ENCODE results near the gene LYZL4. TPM values are rescaled to one million over a fixed set of nuclear protein-coding genes. Genes with fewer than 3 reads are reported as not detected.

LYZL4 gene
- total and polyA plus RNA-seq, 4 donors = not detected

DNA sequence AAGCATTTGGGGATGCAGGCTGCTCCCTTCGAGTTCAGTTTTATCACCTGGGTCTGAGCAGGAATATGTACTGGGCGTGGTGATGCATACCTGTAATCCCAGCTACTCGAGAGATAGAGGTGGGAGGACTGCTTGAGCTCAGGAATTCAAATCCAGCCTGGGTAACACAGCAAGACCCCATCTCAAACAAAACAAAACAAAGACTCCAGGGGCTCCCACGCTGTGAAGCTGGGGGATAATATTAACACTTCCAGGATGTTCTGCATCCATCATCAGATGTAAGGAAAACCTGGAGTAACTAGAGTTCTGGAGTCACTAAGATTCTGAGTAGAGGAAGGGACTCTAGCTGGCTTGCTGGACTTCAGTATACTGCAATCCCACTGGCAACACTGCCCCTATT is 40.6 kb downstream of the LYZL4 start:
- H3K9ac ChIP-seq (ENCODE audit: low read depth in 1 of 2, low read length in 2 of 2) = no peak overlapping the region
- no peaks in the 10 kb centered on the region for H3K9me3 ChIP-seq (ENCODE audit: control insufficient read depth in 4 of 4, low read length in 3 of 4)
- 41% methylated on average over 4 of the region's 4 CpGs for WGBS
- H3K4me1 ChIP-seq (ENCODE audit: control insufficient read depth in 4 of 4, insufficient read depth in 4 of 4, low read length in 3 of 4) = no peaks in the 10 kb centered on the region
- DNase-seq (ENCODE audit: low spot score) = no peak
- H3K36me3 ChIP-seq (ENCODE audit: control insufficient read depth in 4 of 4, insufficient read depth in 3 of 4, low read depth in 1 of 4, low read length in 3 of 4) = no peaks in the 10 kb centered on the region
- no peak overlapping the region for H3K4me3 ChIP-seq (ENCODE audit: low read depth in 1 of 3, low read length in 3 of 3)
- TF ChIP-seq RXRA (IDR thresholded peaks at IDR 0.05) (no peak), RAD21 (IDR thresholded peaks at IDR 0.05) (no peak), EGR1 (IDR thresholded peaks at IDR 0.05; ENCODE audit: low read depth in 2 of 2) (no peak), JUND (IDR thresholded peaks at IDR 0.05) (no peak), FOXA1 (IDR thresholded peaks at IDR 0.05) (no peak), SP1 (IDR thresholded peaks at IDR 0.05) (no peak), YY1 (IDR thresholded peaks at IDR 0.05) (no peak)
- TF ChIP-seq, protein P1, sequence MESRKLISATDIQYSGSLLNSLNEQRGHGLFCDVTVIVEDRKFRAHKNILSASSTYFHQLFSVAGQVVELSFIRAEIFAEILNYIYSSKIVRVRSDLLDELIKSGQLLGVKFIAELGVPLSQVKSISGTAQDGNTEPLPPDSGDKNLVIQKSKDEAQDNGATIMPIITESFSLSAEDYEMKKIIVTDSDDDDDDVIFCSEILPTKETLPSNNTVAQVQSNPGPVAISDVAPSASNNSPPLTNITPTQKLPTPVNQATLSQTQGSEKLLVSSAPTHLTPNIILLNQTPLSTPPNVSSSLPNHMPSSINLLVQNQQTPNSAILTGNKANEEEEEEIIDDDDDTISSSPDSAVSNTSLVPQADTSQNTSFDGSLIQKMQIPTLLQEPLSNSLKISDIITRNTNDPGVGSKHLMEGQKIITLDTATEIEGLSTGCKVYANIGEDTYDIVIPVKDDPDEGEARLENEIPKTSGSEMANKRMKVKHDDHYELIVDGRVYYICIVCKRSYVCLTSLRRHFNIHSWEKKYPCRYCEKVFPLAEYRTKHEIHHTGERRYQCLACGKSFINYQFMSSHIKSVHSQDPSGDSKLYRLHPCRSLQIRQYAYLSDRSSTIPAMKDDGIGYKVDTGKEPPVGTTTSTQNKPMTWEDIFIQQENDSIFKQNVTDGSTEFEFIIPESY (IDR thresholded peaks at IDR 0.05) = no peak
- TF ChIP-seq, protein P2, sequence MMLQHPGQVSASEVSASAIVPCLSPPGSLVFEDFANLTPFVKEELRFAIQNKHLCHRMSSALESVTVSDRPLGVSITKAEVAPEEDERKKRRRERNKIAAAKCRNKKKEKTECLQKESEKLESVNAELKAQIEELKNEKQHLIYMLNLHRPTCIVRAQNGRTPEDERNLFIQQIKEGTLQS (IDR thresholded peaks at IDR 0.05) = no peak
- TF ChIP-seq, protein P3, sequence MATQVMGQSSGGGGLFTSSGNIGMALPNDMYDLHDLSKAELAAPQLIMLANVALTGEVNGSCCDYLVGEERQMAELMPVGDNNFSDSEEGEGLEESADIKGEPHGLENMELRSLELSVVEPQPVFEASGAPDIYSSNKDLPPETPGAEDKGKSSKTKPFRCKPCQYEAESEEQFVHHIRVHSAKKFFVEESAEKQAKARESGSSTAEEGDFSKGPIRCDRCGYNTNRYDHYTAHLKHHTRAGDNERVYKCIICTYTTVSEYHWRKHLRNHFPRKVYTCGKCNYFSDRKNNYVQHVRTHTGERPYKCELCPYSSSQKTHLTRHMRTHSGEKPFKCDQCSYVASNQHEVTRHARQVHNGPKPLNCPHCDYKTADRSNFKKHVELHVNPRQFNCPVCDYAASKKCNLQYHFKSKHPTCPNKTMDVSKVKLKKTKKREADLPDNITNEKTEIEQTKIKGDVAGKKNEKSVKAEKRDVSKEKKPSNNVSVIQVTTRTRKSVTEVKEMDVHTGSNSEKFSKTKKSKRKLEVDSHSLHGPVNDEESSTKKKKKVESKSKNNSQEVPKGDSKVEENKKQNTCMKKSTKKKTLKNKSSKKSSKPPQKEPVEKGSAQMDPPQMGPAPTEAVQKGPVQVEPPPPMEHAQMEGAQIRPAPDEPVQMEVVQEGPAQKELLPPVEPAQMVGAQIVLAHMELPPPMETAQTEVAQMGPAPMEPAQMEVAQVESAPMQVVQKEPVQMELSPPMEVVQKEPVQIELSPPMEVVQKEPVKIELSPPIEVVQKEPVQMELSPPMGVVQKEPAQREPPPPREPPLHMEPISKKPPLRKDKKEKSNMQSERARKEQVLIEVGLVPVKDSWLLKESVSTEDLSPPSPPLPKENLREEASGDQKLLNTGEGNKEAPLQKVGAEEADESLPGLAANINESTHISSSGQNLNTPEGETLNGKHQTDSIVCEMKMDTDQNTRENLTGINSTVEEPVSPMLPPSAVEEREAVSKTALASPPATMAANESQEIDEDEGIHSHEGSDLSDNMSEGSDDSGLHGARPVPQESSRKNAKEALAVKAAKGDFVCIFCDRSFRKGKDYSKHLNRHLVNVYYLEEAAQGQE (IDR thresholded peaks at IDR 0.05) = no peak
- TF ChIP-seq, protein P4, sequence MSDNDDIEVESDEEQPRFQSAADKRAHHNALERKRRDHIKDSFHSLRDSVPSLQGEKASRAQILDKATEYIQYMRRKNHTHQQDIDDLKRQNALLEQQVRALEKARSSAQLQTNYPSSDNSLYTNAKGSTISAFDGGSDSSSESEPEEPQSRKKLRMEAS (IDR thresholded peaks at IDR 0.05) = no peak
- TF ChIP-seq, protein P5, sequence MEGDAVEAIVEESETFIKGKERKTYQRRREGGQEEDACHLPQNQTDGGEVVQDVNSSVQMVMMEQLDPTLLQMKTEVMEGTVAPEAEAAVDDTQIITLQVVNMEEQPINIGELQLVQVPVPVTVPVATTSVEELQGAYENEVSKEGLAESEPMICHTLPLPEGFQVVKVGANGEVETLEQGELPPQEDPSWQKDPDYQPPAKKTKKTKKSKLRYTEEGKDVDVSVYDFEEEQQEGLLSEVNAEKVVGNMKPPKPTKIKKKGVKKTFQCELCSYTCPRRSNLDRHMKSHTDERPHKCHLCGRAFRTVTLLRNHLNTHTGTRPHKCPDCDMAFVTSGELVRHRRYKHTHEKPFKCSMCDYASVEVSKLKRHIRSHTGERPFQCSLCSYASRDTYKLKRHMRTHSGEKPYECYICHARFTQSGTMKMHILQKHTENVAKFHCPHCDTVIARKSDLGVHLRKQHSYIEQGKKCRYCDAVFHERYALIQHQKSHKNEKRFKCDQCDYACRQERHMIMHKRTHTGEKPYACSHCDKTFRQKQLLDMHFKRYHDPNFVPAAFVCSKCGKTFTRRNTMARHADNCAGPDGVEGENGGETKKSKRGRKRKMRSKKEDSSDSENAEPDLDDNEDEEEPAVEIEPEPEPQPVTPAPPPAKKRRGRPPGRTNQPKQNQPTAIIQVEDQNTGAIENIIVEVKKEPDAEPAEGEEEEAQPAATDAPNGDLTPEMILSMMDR (IDR thresholded peaks at IDR 0.05; ENCODE audit: low read depth, low read length, missing input control) = no peak
- H3K27me3 ChIP-seq (ENCODE audit: control insufficient read depth in 4 of 4, insufficient read depth in 4 of 4, low read length in 3 of 4) = no peaks in the 10 kb centered on the region
- no peak overlapping the region for H3K27ac ChIP-seq (ENCODE audit: low read depth in 1 of 2, low read length in 2 of 2)

DNA sequence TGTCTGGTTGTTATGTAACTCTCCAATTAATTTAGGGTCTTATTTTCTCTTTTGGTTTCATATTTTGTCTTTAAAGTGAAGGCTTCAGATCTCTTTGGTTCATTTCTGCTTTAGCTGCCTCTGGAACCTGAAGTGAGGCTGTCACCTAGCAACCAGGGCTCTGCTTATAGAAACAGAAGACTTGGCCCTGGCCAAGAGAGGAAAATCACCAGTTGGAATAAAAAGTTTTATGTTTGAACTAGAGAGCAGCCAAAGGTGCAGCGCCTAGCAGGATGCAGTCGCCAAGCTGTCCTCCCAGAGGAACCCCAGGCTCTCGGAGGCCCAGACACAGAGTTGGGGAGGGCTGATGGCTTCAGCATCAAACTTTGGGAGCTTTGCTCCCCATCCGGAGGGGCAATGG is 41.1 kb downstream of the LYZL4 start:
- no peak for DNase-seq (ENCODE audit: low spot score)
- H3K27ac ChIP-seq (ENCODE audit: low read depth in 1 of 2, low read length in 2 of 2) = no peak overlapping the region
- H3K36me3 ChIP-seq (ENCODE audit: control insufficient read depth in 4 of 4, insufficient read depth in 3 of 4, low read depth in 1 of 4, low read length in 3 of 4) = no peaks in the 10 kb centered on the region
- H3K4me3 ChIP-seq (ENCODE audit: low read depth in 1 of 3, low read length in 3 of 3) = no peak overlapping the region
- H3K27me3 ChIP-seq (ENCODE audit: control insufficient read depth in 4 of 4, insufficient read depth in 4 of 4, low read length in 3 of 4) = no peaks in the 10 kb centered on the region
- TF ChIP-seq GABPA (IDR thresholded peaks at IDR 0.05 in 1 of 2, conservative IDR thresholded peaks at IDR 0.05 in 1 of 2) (no peak), NR2F2 (IDR thresholded peaks at IDR 0.05) (no peak), HNF4A (conservative IDR thresholded peaks at IDR 0.05) (no peak), YY1 (IDR thresholded peaks at IDR 0.05) (no peak), SP1 (IDR thresholded peaks at IDR 0.05) (no peak), JUND (IDR thresholded peaks at IDR 0.05) (no peak), RXRA (IDR thresholded peaks at IDR 0.05) (no peak), RAD21 (IDR thresholded peaks at IDR 0.05) (no peak), HNF4G (IDR thresholded peaks at IDR 0.05) (no peak), FOXA2 (IDR thresholded peaks at IDR 0.05) (no peak)
- TF ChIP-seq, protein P1 (IDR thresholded peaks at IDR 0.05) = no peak
- no peaks in the 10 kb centered on the region for H3K9me3 ChIP-seq (ENCODE audit: control insufficient read depth in 4 of 4, low read length in 3 of 4)
- H3K4me1 ChIP-seq (ENCODE audit: control insufficient read depth in 4 of 4, insufficient read depth in 4 of 4, low read length in 3 of 4) = no peaks in the 10 kb centered on the region
- WGBS = 42% methylated on average over 4 of the region's 4 CpGs
- no peak overlapping the region for H3K9ac ChIP-seq (ENCODE audit: low read depth in 1 of 2, low read length in 2 of 2)

Measured in liver (tissue), 9 donors.